Esophagus squamous epithelium (tissue), 5 donors: ENCODE results near the gene NTN5. TPM values are rescaled to one million over a fixed set of nuclear protein-coding genes. Genes with fewer than 3 reads are reported as not detected.

ENCODE experiments used
- DNase-seq: peaks from one replicate; lab custom pipeline; 2025; lab: John Stamatoyannopoulos, UW
- H3K27ac ChIP-seq, 4 donors: fragments of 200-600 bp; sonication (generic); one replicate each; pipeline ENCODE4 v1.5.1; 2016 to 2019; ENCODE audit warnings: mild to moderate bottlenecking in 1 of 4
- H3K27me3 ChIP-seq, 4 donors: fragments of 200-600 bp; sonication (generic); 1 replicate in 3 of 4; 2 replicates in 1 of 4; pipeline versions ENCODE4 v1.5.1 to v1.6.0; 2017 to 2021; ENCODE audit warnings: antibody characterized with exemption in 1 of 4
- H3K36me3 ChIP-seq, 3 donors: fragments of 200-600 bp; sonication (generic); one replicate each; pipeline ENCODE4 v1.5.1; 2016 to 2019
- H3K4me1 ChIP-seq, 3 donors: fragments of 200-600 bp; sonication (generic); one replicate each; pipeline ENCODE4 v1.5.1; 2017 to 2019
- H3K4me3 ChIP-seq, 4 donors: fragments of 200-600 bp; sonication (generic); 1 replicate in 3 of 4; 2 replicates in 1 of 4; pipeline ENCODE4 v1.5.1; 2016 to 2019; ENCODE audit warnings: mild to moderate bottlenecking in 2 of 4, moderate library complexity in 1 of 4
- H3K9me3 ChIP-seq, 3 donors: fragments of 200-600 bp; sonication (generic); one replicate each; pipeline ENCODE4 v1.5.1; 2016 to 2019
- CTCF ChIP-seq, 6 experiments: fragments of 450-650 bp in 4 of 6; fragments of 200-600 bp in 2 of 6; sonication (generic) in 2 of 6; IDR thresholded peaks; one replicate each; pipeline ENCODE4 v1.5.1; 2016 to 2019; ENCODE audit warnings: antibody characterized with exemption in 6 of 6, mild to moderate bottlenecking in 4 of 6, moderate library complexity in 4 of 6
- POLR2A ChIP-seq, 4 donors: fragments of 450-650 bp; IDR thresholded peaks; one replicate each; pipeline ENCODE4 v1.6.1; 2017; ENCODE audit warnings: antibody characterized with exemption in 4 of 4, mild to moderate bottlenecking in 4 of 4, moderate library complexity in 3 of 4
- WGBS, 2 donors: methylation state at CpG; one replicate each; pipeline ENCODE4 v1.1.5; 2018; 5-methylcytosine and 5-hydroxymethylcytosine counted together
- intact Hi-C: fragments of 100-400 bp; cut with DNase I; formaldehyde crosslinking; loops from one replicate; pipeline ENCODE4 v1.15.0; 2022
- total RNA-seq, 4 donors: library from RNA; depleted of rRNA; stranded (reverse); fragments of >200 nt; gene quantifications; one replicate each; pipeline ENCODE4 v1.1.0, GENCODE V29; 2016
- donor health status: DM: yes; HTN: yes; CAD: no.

NTN5 gene
- total RNA-seq, 4 donors from 2014 or later = 0.57 TPM; not detected in 3

GRCh38 chr19:48639483-48640375 lies 33.1 kb downstream of the NTN5 start:
- H3K4me1 ChIP-seq = peaks cover 12 to 51% (median 25%) of the 10 kb centered on the region in 3 donors
- H3K36me3 ChIP-seq = no peaks in the 10 kb centered on the region
- no peak for DNase-seq
- TF ChIP-seq CTCF (IDR thresholded peaks at IDR 0.05) = peak in 1 of 6 experiments; percentile 11
- no peak for TF ChIP-seq POLR2A (IDR thresholded peaks at IDR 0.05)
- no peaks in the 10 kb centered on the region for H3K9me3 ChIP-seq
- no peaks in the 10 kb centered on the region for H3K27me3 ChIP-seq
- H3K4me3 ChIP-seq = no peak overlapping the region
- WGBS, 2 donors = 58 to 75% methylated on average over 23 to 24 of the region's 33 CpGs
- peak overlapping the region in 2 of 4 donors; percentile 12 to 96 for H3K27ac ChIP-seq
- intact Hi-C loops = no loop called here

GRCh38 chr19:48638831-48639381 lies 33.9 kb downstream of the NTN5 start:
- Histone ChIP-seq H3K36me3 (no peaks in the 10 kb centered on the region), H3K27me3 (no peaks in the 10 kb centered on the region), H3K9me3 (no peaks in the 10 kb centered on the region), H3K27ac (peak overlapping the region; percentile 95 to 98 (median 96)), H3K4me1 (peaks cover 18 to 51% (median 31%) of the 10 kb centered on the region in 3 donors), H3K4me3 (peak overlapping the region in 2 of 4 donors; percentile 68 to 86)
- TF ChIP-seq POLR2A (IDR thresholded peaks at IDR 0.05) (no peak), CTCF (IDR thresholded peaks at IDR 0.05) (no peak)
- intact Hi-C loops = no loop called here
- no peak for DNase-seq
- WGBS, 2 donors = 70 to 89% methylated on average over 10 to 16 of the region's 16 CpGs

GRCh38 chr19:48637948-48638830 lies 34.6 kb downstream of the NTN5 start:
- WGBS, 2 donors = 10% methylated on average over 19 to 21 of the region's 29 CpGs
- Histone ChIP-seq H3K4me3 (peak overlapping the region; percentile 63 to 86 (median 76)), H3K27me3 (no peaks in the 10 kb centered on the region), H3K27ac (peak overlapping the region; percentile 95 to 98 (median 96)), H3K36me3 (peaks cover 0 to under 1% (median 0%) of the 10 kb centered on the region in 3 donors), H3K4me1 (peaks cover 26 to 58% (median 38%) of the 10 kb centered on the region in 3 donors), H3K9me3 (no peaks in the 10 kb centered on the region)
- peak; percentile 76 for DNase-seq
- intact Hi-C loops = no loop called here
- peak in 1 of 4 donors; percentile 39 for TF ChIP-seq POLR2A (IDR thresholded peaks at IDR 0.05)
- TF ChIP-seq CTCF (IDR thresholded peaks at IDR 0.05) = peak in 3 of 6 experiments; percentile 3 to 10 (median 3)

- WGBS, 2 donors = 0% methylated on average over 7 to 22 of the region's 38 CpGs
- Histone ChIP-seq H3K9me3 (no peaks in the 10 kb centered on the region), H3K36me3 (peaks cover 0 to 7% (median 0%) of the 10 kb centered on the region in 3 donors), H3K4me3 (peak overlapping the region; percentile 63 to 86 (median 76)), H3K27ac (peak overlapping the region; percentile 95 to 98 (median 96)), H3K27me3 (no peaks in the 10 kb centered on the region), H3K4me1 (peaks cover 32 to 65% (median 45%) of the 10 kb centered on the region in 3 donors)
- TF ChIP-seq POLR2A (IDR thresholded peaks at IDR 0.05) = peak in 1 of 4 donors; percentile 5
- peak in 1 of 6 experiments; percentile 10 for TF ChIP-seq CTCF (IDR thresholded peaks at IDR 0.05)
- intact Hi-C loops = no loop called here
- peak; percentile 99 for DNase-seq
These were observed 35.3 kb downstream of the NTN5 start for GRCh38 chr19:48637449-48637947.
